Measurements from ENCODE around the gene MAB21L3.
A peak's percentile ranks its signal among the peaks of the same experiment; 100 is the strongest.

MAB21L3 gene

GRCh38 chr1:116110567-116111523, at the start of gene MAB21L3:
Gene MAB21L3, plus strand, starts transcription at chr1:116111399. Its CDS starts 1,217 bp downstream, at chr1:116112616.
- Histone ChIP-seq H3K27me3 (ENCODE audit: control insufficient read depth, insufficient read depth, low read length) (no peaks in the 10 kb centered on the region), H3K4me1 (ENCODE audit: control insufficient read depth, insufficient read depth, low read length) (no peaks in the 10 kb centered on the region), H3K9ac (ENCODE audit: low read depth, low read length) (no peak within 1 kb of the TSS), H3K9me3 (ENCODE audit: control insufficient read depth, insufficient read depth, low read length) (no peaks in the 10 kb centered on the region), H3K4me3 (ENCODE audit: low read depth, low read length) (no peak within 1 kb of the TSS), H3K36me3 (ENCODE audit: control insufficient read depth, insufficient read depth, low read length) (no peaks in the 10 kb centered on the region), H3K27ac (ENCODE audit: low read depth, low read length) (peak within 1 kb of the TSS; percentile 39)

DNA sequence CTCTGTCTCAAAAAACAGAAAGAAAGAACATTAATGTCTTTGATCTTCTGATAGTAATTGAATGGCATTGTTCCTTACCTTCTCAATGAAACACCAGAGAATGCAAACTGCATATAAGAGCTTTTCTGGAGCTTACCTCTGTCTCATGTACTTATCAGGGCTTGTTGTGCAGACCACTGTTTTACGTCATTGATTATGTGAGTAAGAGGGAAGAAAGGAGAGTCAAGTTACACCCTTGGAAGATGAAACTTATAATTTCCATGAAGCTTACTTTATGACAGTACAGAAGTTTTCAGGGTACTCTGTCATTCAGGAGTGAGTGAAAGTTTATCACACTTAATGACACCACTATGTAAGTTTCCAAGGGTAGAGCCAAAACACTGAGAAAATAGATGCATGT, 49.0 kb upstream of the MAB21L3 start:
- H3K36me3 ChIP-seq (ENCODE audit: control insufficient read depth, insufficient read depth, low read length): peaks cover 5% of the 10 kb centered on the region
- no peaks in the 10 kb centered on the region for H3K4me1 ChIP-seq (ENCODE audit: control insufficient read depth, insufficient read depth, low read length)
- no peaks in the 10 kb centered on the region for H3K9me3 ChIP-seq (ENCODE audit: control insufficient read depth, insufficient read depth, low read length)
- H3K27ac ChIP-seq (ENCODE audit: low read depth, low read length): no peak overlapping the region
- H3K27me3 ChIP-seq (ENCODE audit: control insufficient read depth, insufficient read depth, low read length): no peaks in the 10 kb centered on the region
- no peak overlapping the region for H3K4me3 ChIP-seq (ENCODE audit: low read depth, low read length)
- H3K9ac ChIP-seq (ENCODE audit: low read depth, low read length): no peak overlapping the region

DNA sequence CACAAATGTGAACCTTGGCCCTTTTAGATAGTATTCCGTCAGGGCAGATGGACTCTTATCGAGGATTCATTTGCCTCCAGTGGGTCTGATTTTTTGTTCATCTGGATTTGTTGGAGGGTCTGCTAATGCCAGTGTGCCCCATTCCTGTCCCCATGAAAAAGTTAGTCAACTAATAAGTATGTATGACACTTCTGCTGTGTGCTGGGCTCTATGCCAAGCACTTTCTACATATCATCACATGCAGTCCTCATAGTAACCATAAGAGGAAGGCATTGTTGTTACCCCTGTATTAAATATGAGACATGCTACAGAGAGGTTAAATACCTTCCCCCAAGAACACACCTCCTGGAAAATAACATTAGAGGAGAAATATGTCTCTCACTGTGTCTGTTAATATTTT, 46.6 kb upstream of the MAB21L3 start:
- no peak overlapping the region for H3K4me3 ChIP-seq (ENCODE audit: low read depth, low read length)
- no peak overlapping the region for H3K27ac ChIP-seq (ENCODE audit: low read depth, low read length)
- H3K9me3 ChIP-seq (ENCODE audit: control insufficient read depth, insufficient read depth, low read length): no peaks in the 10 kb centered on the region
- no peaks in the 10 kb centered on the region for H3K27me3 ChIP-seq (ENCODE audit: control insufficient read depth, insufficient read depth, low read length)
- H3K4me1 ChIP-seq (ENCODE audit: control insufficient read depth, insufficient read depth, low read length): no peaks in the 10 kb centered on the region
- H3K36me3 ChIP-seq (ENCODE audit: control insufficient read depth, insufficient read depth, low read length): peaks cover 14% of the 10 kb centered on the region
- no peak overlapping the region for H3K9ac ChIP-seq (ENCODE audit: low read depth, low read length)

DNA sequence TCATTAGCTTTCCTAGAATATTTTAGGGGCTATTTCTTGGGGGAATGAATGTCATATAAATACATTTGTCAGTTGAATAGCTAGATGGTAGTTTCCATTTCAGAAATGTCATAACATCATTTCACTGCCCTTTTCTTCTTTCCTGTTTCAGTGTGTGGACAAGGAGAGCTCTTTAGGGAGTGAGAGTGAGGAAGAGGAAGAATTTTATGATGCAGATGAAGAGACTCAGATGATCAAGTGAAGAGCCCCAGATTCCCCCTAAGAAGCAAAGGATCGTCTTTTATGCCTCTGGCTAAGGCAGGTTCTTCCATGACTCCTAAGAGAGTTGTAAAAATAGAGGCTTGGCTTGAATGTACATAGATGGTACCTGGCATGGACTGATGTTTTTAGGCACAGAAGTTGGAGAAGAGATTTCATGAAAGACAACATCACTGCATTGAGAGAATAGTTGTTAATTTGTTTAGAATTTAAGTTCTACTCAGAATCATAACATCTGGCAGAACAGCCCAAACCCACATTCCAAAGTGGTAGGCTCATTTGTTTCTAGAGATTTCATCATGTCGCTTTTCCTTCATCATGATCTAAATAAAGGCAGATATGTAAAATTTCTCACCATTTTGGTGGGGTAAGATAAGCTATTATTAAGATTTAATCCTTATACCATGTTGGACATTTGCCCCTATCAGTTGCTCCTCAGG, 44.2 kb upstream of the MAB21L3 start:
- H3K9me3 ChIP-seq (ENCODE audit: control insufficient read depth, insufficient read depth, low read length): no peaks in the 10 kb centered on the region
- no peak overlapping the region for H3K27ac ChIP-seq (ENCODE audit: low read depth, low read length)
- H3K4me1 ChIP-seq (ENCODE audit: control insufficient read depth, insufficient read depth, low read length): no peaks in the 10 kb centered on the region
- no peak overlapping the region for H3K4me3 ChIP-seq (ENCODE audit: low read depth, low read length)
- H3K36me3 ChIP-seq (ENCODE audit: control insufficient read depth, insufficient read depth, low read length): peaks cover 14% of the 10 kb centered on the region
- H3K9ac ChIP-seq (ENCODE audit: low read depth, low read length): no peak overlapping the region
- no peaks in the 10 kb centered on the region for H3K27me3 ChIP-seq (ENCODE audit: control insufficient read depth, insufficient read depth, low read length)

DNA sequence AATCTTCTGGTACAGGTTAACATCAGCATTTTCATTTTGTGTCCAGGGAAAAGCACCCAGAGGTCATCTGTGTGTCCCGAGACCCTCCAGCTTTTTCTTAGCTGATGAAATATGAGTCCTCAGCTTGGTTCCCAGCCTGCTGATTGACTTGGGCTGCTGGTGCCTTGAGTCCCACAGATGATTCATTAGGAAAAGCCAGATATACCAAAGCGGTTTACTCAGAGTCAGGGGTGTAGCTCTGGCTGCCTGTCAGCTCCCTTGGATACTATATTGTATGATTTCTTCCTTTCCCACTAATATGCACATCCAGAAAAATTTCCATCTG, 43.7 kb upstream of the MAB21L3 start:
- Histone ChIP-seq H3K27ac (ENCODE audit: low read depth, low read length) (no peak overlapping the region), H3K36me3 (ENCODE audit: control insufficient read depth, insufficient read depth, low read length) (peaks cover 14% of the 10 kb centered on the region)

DNA sequence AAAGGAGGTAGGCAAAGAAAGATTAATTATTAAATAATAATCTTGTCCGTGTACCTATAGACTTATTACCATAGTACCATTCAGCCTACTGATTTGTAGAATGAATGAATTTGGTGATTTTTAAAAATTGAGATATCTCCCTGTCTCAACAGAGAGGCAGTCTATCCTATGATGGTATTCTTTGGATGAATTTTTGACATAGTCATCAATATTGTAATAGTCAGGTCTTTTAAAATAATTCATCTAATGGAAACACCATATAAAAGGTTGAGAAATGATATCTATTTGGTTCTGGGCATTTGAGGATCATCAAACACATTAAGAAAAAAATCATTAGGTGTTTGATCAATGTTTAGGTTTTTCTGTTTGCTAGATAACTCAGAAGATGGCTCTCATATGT, 35.6 kb upstream of the MAB21L3 start:
- H3K4me1 ChIP-seq (ENCODE audit: control insufficient read depth, insufficient read depth, low read length): no peaks in the 10 kb centered on the region
- no peak overlapping the region for H3K27ac ChIP-seq (ENCODE audit: low read depth, low read length)
- no peaks in the 10 kb centered on the region for H3K9me3 ChIP-seq (ENCODE audit: control insufficient read depth, insufficient read depth, low read length)
- no peaks in the 10 kb centered on the region for H3K27me3 ChIP-seq (ENCODE audit: control insufficient read depth, insufficient read depth, low read length)
- no peaks in the 10 kb centered on the region for H3K36me3 ChIP-seq (ENCODE audit: control insufficient read depth, insufficient read depth, low read length)
- H3K9ac ChIP-seq (ENCODE audit: low read depth, low read length): no peak overlapping the region
- H3K4me3 ChIP-seq (ENCODE audit: low read depth, low read length): no peak overlapping the region

More for the DNA sequence above, 43.7 kb upstream of the MAB21L3 start:
- Histone ChIP-seq H3K27me3 (ENCODE audit: control insufficient read depth, insufficient read depth, low read length) (no peaks in the 10 kb centered on the region), H3K4me1 (ENCODE audit: control insufficient read depth, insufficient read depth, low read length) (no peaks in the 10 kb centered on the region), H3K4me3 (ENCODE audit: low read depth, low read length) (no peak overlapping the region), H3K9me3 (ENCODE audit: control insufficient read depth, insufficient read depth, low read length) (no peaks in the 10 kb centered on the region), H3K9ac (ENCODE audit: low read depth, low read length) (no peak overlapping the region)

DNA sequence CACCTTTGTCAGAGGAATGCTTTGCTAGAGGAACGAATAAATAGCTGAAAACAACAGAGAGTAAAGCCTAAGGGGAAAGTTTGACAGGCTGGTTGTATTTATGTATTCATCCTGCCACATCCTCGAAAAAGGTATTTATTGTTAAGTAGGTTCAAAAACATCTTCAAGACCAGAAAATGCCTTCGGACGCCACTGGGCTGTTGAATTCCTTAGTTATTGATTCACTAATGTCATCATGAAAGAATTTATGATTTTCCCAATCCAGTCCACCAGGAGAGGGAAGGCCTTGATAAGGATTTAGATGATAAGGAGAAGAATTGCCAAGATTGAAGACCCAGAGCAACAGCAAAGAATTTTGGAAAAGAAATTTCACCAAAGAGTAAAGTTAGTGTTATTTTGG, 35.2 kb upstream of the MAB21L3 start:
- Histone ChIP-seq H3K36me3 (ENCODE audit: control insufficient read depth, insufficient read depth, low read length) (no peaks in the 10 kb centered on the region), H3K27ac (ENCODE audit: low read depth, low read length) (no peak overlapping the region), H3K9me3 (ENCODE audit: control insufficient read depth, insufficient read depth, low read length) (no peaks in the 10 kb centered on the region), H3K4me3 (ENCODE audit: low read depth, low read length) (no peak overlapping the region), H3K27me3 (ENCODE audit: control insufficient read depth, insufficient read depth, low read length) (no peaks in the 10 kb centered on the region), H3K4me1 (ENCODE audit: control insufficient read depth, insufficient read depth, low read length) (no peaks in the 10 kb centered on the region), H3K9ac (ENCODE audit: low read depth, low read length) (no peak overlapping the region)

GRCh38 chr1:116076831-116077230, 34.4 kb upstream of the MAB21L3 start:
- Histone ChIP-seq H3K36me3 (ENCODE audit: control insufficient read depth, insufficient read depth, low read length) (no peaks in the 10 kb centered on the region), H3K27me3 (ENCODE audit: control insufficient read depth, insufficient read depth, low read length) (no peaks in the 10 kb centered on the region), H3K4me3 (ENCODE audit: low read depth, low read length) (no peak overlapping the region), H3K4me1 (ENCODE audit: control insufficient read depth, insufficient read depth, low read length) (no peaks in the 10 kb centered on the region), H3K9me3 (ENCODE audit: control insufficient read depth, insufficient read depth, low read length) (no peaks in the 10 kb centered on the region), H3K27ac (ENCODE audit: low read depth, low read length) (no peak overlapping the region), H3K9ac (ENCODE audit: low read depth, low read length) (no peak overlapping the region)

DNA sequence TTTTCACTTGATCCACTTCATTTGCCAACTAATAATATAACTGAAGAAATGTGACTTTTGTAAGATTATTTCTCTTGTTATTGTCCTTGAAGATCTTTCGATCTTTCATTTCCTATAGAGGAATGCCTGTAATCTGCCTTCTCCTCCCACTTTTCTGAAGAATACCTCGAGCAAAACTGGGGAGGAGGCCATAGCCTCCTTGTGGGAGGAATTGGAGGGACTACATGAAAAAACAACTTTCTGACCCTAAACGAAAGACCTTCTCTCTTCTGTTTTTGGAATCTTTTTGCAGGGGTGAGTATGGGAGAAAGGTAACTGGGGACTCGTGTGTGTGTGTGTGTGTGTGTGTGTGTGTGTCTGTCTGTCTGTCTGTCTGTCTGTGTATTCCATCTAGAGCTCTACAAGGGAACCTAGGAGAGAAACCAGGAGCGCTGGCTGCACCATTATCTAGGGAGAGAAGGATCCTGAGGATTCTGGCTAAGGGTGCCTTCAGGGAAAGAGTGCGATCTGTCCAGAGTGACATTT, 32.4 kb upstream of the MAB21L3 start:
- Histone ChIP-seq H3K36me3 (ENCODE audit: control insufficient read depth, insufficient read depth, low read length) (no peaks in the 10 kb centered on the region), H3K9me3 (ENCODE audit: control insufficient read depth, insufficient read depth, low read length) (no peaks in the 10 kb centered on the region), H3K27me3 (ENCODE audit: control insufficient read depth, insufficient read depth, low read length) (no peaks in the 10 kb centered on the region), H3K27ac (ENCODE audit: low read depth, low read length) (no peak overlapping the region), H3K9ac (ENCODE audit: low read depth, low read length) (no peak overlapping the region), H3K4me3 (ENCODE audit: low read depth, low read length) (no peak overlapping the region), H3K4me1 (ENCODE audit: control insufficient read depth, insufficient read depth, low read length) (no peaks in the 10 kb centered on the region)

- no peaks in the 10 kb centered on the region for H3K4me1 ChIP-seq (ENCODE audit: control insufficient read depth, insufficient read depth, low read length)
- no peaks in the 10 kb centered on the region for H3K36me3 ChIP-seq (ENCODE audit: control insufficient read depth, insufficient read depth, low read length)
- no peak overlapping the region for H3K9ac ChIP-seq (ENCODE audit: low read depth, low read length)
- H3K4me3 ChIP-seq (ENCODE audit: low read depth, low read length): no peak overlapping the region
- H3K9me3 ChIP-seq (ENCODE audit: control insufficient read depth, insufficient read depth, low read length): no peaks in the 10 kb centered on the region; the same call in 1 of the 2 replicates
- no peaks in the 10 kb centered on the region for H3K27me3 ChIP-seq (ENCODE audit: control insufficient read depth, insufficient read depth, low read length)
- no peak overlapping the region for H3K27ac ChIP-seq (ENCODE audit: low read depth, low read length)
Observed at GRCh38 chr1:116087628-116088027, 23.6 kb upstream of the MAB21L3 start.

GRCh38 chr1:116089870-116090269, 21.3 kb upstream of the MAB21L3 start:
- no peaks in the 10 kb centered on the region for H3K36me3 ChIP-seq (ENCODE audit: control insufficient read depth, insufficient read depth, low read length)

More at GRCh38 chr1:116089870-116090269, 21.3 kb upstream of the MAB21L3 start:
- no peaks in the 10 kb centered on the region; the same call in 1 of the 2 replicates for H3K9me3 ChIP-seq (ENCODE audit: control insufficient read depth, insufficient read depth, low read length)
- no peak overlapping the region for H3K4me3 ChIP-seq (ENCODE audit: low read depth, low read length)
- no peaks in the 10 kb centered on the region for H3K4me1 ChIP-seq (ENCODE audit: control insufficient read depth, insufficient read depth, low read length)
- H3K9ac ChIP-seq (ENCODE audit: low read depth, low read length): no peak overlapping the region
- no peak overlapping the region for H3K27ac ChIP-seq (ENCODE audit: low read depth, low read length)
- no peaks in the 10 kb centered on the region for H3K27me3 ChIP-seq (ENCODE audit: control insufficient read depth, insufficient read depth, low read length)
